ENCODE results near the gene AMOTL1. TPM values are rescaled to one million over a fixed set of nuclear protein-coding genes. Genes with fewer than 3 reads are reported as not detected.

AMOTL1 gene
- polyA plus RNA-seq, 1 donor (not counting 4 experiments of a cell fraction or from before 2014, with no cell fraction given) = 86.5 TPM

- Histone ChIP-seq H3K4me3 (ENCODE audit: control insufficient read depth in 2 of 3, extremely low read depth in 1 of 3, insufficient read depth in 2 of 3, low read depth in 1 of 3, low read length in 3 of 3) (no peak overlapping the region), H3K4me1 (ENCODE audit: control insufficient read depth, extremely low read depth, insufficient read depth, low read length) (peaks cover 85% of the 10 kb centered on the region), H3K9ac (ENCODE audit: control insufficient read depth, extremely low read depth, insufficient read depth, low read length) (peak overlapping the region; percentile 77), H2AFZ (ENCODE audit: control insufficient read depth, low read length) (no peak overlapping the region), H3K27me3 (ENCODE audit: control insufficient read depth, extremely low read depth, insufficient read depth, low read length) (no peaks in the 10 kb centered on the region), H3K79me2 (ENCODE audit: control insufficient read depth, insufficient read depth, low read length) (peaks cover 28% of the 10 kb centered on the region), H3K9me3 (ENCODE audit: control insufficient read depth, low read depth, low read length) (no peaks in the 10 kb centered on the region), H3K4me2 (ENCODE audit: control insufficient read depth, extremely low read depth, insufficient read depth, low read depth, low read length) (peak overlapping the region; percentile 81), H3K36me3 (ENCODE audit: control insufficient read depth in 2 of 2, extremely low read depth in 1 of 2, insufficient read depth in 2 of 2, low read length in 2 of 2) (peaks cover 4 to 20% of the 10 kb centered on the region in 2 experiments), H4K20me1 (ENCODE audit: control insufficient read depth, extremely low read depth, insufficient read depth, low read length) (no peaks in the 10 kb centered on the region), H3K27ac (ENCODE audit: control insufficient read depth, insufficient read depth, low read length) (peak overlapping the region; percentile 99), H3K9me1 (ENCODE audit: control insufficient read depth, extremely low read depth, insufficient read depth, low read length) (peaks cover 3% of the 10 kb centered on the region)
- DNase-seq (ENCODE audit: low read depth, low spot score) (peak; percentile 97), FAIRE-seq (peak; percentile 97)
- no peak for TF ChIP-seq EZH2 (IDR thresholded peaks at IDR 0.05; ENCODE audit: low read length)
- TF ChIP-seq, protein P1, sequence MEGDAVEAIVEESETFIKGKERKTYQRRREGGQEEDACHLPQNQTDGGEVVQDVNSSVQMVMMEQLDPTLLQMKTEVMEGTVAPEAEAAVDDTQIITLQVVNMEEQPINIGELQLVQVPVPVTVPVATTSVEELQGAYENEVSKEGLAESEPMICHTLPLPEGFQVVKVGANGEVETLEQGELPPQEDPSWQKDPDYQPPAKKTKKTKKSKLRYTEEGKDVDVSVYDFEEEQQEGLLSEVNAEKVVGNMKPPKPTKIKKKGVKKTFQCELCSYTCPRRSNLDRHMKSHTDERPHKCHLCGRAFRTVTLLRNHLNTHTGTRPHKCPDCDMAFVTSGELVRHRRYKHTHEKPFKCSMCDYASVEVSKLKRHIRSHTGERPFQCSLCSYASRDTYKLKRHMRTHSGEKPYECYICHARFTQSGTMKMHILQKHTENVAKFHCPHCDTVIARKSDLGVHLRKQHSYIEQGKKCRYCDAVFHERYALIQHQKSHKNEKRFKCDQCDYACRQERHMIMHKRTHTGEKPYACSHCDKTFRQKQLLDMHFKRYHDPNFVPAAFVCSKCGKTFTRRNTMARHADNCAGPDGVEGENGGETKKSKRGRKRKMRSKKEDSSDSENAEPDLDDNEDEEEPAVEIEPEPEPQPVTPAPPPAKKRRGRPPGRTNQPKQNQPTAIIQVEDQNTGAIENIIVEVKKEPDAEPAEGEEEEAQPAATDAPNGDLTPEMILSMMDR (optimal IDR thresholded peaks at IDR 0.05 in 1 of 3, IDR thresholded peaks at IDR 0.05 in 1 of 3, conservative IDR thresholded peaks at IDR 0.05 in 1 of 3; ENCODE audit: extremely low read depth in 1 of 3, insufficient read depth in 2 of 3, low read length in 3 of 3) = no peak
- dilution Hi-C loops (cut with MboI; ENCODE audit: extremely low pct_ligation_motif_present, low sequenced_read_pairs) = no loop called here
Observed at GRCh38 chr11:94749369-94749768, 18.8 kb upstream of the AMOTL1 start.

- DNase-seq (ENCODE audit: low read depth, low spot score) = no peak
- peak overlapping the region in 2 of 3 experiments; percentile 4 to 19 for H3K4me3 ChIP-seq (ENCODE audit: control insufficient read depth in 2 of 3, extremely low read depth in 1 of 3, insufficient read depth in 2 of 3, low read depth in 1 of 3, low read length in 3 of 3)
Observed at GRCh38 chr11:94750319-94751217, 17.6 kb upstream of the AMOTL1 start.

More at GRCh38 chr11:94750319-94751217, 17.6 kb upstream of the AMOTL1 start:
- H3K36me3 ChIP-seq (ENCODE audit: control insufficient read depth in 2 of 2, extremely low read depth in 1 of 2, insufficient read depth in 2 of 2, low read length in 2 of 2) = peaks cover 5 to 22% of the 10 kb centered on the region in 2 experiments
- H3K9me1 ChIP-seq (ENCODE audit: control insufficient read depth, extremely low read depth, insufficient read depth, low read length) = peaks cover 3% of the 10 kb centered on the region
- no peaks in the 10 kb centered on the region for H4K20me1 ChIP-seq (ENCODE audit: control insufficient read depth, extremely low read depth, insufficient read depth, low read length)
- peak; percentile 53 for FAIRE-seq
- peak overlapping the region; percentile 99 for H3K27ac ChIP-seq (ENCODE audit: control insufficient read depth, insufficient read depth, low read length)
- H3K9ac ChIP-seq (ENCODE audit: control insufficient read depth, extremely low read depth, insufficient read depth, low read length) = peak overlapping the region; percentile 48
- H3K4me1 ChIP-seq (ENCODE audit: control insufficient read depth, extremely low read depth, insufficient read depth, low read length) = peaks cover 92% of the 10 kb centered on the region
- no peaks in the 10 kb centered on the region for H3K27me3 ChIP-seq (ENCODE audit: control insufficient read depth, extremely low read depth, insufficient read depth, low read length)
- peaks cover 35% of the 10 kb centered on the region for H3K79me2 ChIP-seq (ENCODE audit: control insufficient read depth, insufficient read depth, low read length)
- H3K9me3 ChIP-seq (ENCODE audit: control insufficient read depth, low read depth, low read length) = no peaks in the 10 kb centered on the region
- dilution Hi-C loops (cut with MboI; ENCODE audit: extremely low pct_ligation_motif_present, low sequenced_read_pairs) = no loop called here
- TF ChIP-seq EZH2 (IDR thresholded peaks at IDR 0.05; ENCODE audit: low read length) = no peak
- TF ChIP-seq, protein P1 (optimal IDR thresholded peaks at IDR 0.05 in 1 of 3, IDR thresholded peaks at IDR 0.05 in 1 of 3, conservative IDR thresholded peaks at IDR 0.05 in 1 of 3; ENCODE audit: extremely low read depth in 1 of 3, insufficient read depth in 2 of 3, low read length in 3 of 3) = no peak
- H2AFZ ChIP-seq (ENCODE audit: control insufficient read depth, low read length) = no peak overlapping the region
- H3K4me2 ChIP-seq (ENCODE audit: control insufficient read depth, extremely low read depth, insufficient read depth, low read depth, low read length) = peak overlapping the region; percentile 68

Measured in keratinocyte (primary cell).